ENCODE results near the gene GMFB. TPM values are rescaled to one million over a fixed set of nuclear protein-coding genes. Genes with fewer than 3 reads are reported as not detected.
"Not testable (repeated sequence)": the region's sequence is repeated elsewhere in the genome, so short reads cannot be mapped to it uniquely, and the experiment has no call there.

GMFB gene
- total RNA-seq, 1 experiment from 2014 or later: 61.7 TPM

DNA sequence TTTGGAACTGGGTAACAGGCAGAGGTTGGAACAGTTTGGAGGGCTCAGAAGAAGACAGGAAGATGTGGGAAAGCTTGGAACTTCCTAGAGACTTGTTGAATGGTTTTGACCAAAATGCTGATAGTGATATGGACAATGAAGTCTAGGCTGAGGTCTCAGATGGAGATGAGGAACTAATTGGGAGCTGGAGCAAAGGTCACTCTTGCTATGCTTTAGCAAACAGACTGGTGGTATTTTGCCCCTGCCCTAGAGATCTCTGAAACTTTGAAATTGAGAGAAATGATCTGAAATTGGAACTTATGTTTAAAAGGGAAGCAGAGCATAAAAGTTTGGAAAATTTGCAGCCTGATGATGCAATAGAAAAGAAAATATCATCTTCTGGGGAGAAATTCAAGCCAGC, 30.2 kb downstream of the GMFB start:
- DNase-seq (ENCODE audit: low spot score): not testable (repeated sequence)

- no peak for DNase-seq (ENCODE audit: low spot score)
Measured at GRCh38 chr14:54457609-54457996, 31.2 kb downstream of the GMFB start.

GRCh38 chr14:54456820-54457608, 31.8 kb downstream of the GMFB start:
- not testable (repeated sequence) for DNase-seq (ENCODE audit: low spot score)

GRCh38 chr14:54455363-54455762, 33.4 kb downstream of the GMFB start:
- DNase-seq (ENCODE audit: low spot score): no peak

- DNase-seq (ENCODE audit: low spot score): not testable (repeated sequence)
Measured at GRCh38 chr14:54453990-54454389, 34.8 kb downstream of the GMFB start.

DNA sequence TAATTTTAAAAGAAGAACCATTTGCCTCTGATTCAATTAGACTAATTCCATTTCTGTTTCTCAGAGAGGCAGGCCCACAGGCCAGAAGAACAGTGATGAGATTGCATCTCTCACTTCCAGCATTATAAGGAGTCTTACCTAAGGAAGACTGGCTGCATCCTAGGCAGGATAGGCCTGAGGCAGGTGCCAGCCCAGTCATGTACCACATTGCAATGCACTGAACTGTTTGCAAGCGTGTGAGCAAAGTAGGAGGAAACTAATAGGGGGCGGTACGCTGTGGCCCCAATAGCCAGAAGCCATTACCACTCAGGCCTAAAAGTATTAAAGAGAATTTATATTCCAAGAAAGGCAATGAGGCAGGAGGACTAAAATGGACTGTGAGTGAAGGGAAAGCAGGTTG, 35.5 kb downstream of the GMFB start:
- no peak for DNase-seq (ENCODE audit: low spot score)

- no peak for DNase-seq (ENCODE audit: low spot score)
Measured at GRCh38 chr14:54451961-54452360, 36.8 kb downstream of the GMFB start.

- no peak for DNase-seq (ENCODE audit: low spot score)
Measured at GRCh38 chr14:54451121-54451601, 37.6 kb downstream of the GMFB start.

DNA sequence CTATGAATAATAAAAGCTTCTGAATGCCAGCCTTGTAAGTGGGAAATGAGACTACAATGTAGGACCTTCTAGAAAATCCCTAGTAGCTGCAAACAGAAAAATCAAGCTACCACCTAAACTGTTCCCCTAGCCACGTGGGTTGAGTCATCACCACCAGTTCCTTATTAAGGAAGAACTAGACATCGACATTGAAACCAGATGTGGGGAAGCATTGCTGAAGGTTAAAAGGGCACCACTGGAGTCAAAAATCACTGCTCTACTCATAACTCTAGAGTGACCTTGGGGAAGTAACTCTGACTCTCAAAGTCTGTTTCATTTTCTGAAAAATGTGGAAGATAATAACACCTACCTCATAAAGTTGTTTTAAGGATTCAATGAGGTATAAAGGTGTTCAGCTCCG, 38.2 kb downstream of the GMFB start:
- no peak for DNase-seq (ENCODE audit: low spot score)

DNA sequence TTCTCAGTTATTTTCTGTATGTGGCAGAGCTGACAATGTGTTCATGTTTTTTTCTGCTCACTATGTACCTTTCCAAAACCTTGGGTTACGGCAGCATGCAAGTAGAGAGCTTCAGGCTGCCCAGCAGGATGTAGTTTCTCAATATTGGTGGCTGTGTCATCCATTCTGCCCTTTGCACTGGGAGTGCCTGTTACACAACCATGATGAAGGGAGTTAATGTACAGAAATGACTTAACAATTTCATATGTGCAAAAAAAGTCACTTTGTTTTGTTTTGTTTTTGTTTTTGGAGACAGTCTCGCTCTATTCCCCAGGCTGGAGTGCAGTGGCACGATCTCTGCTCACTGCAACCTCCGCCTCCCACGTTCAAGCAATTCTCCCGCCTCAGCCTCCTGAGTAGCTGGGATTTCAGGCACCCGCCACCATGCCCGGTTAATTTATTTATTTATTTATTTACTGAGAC, 41.5 kb downstream of the GMFB start:
- DNase-seq (ENCODE audit: low spot score): no peak

- no peak for DNase-seq (ENCODE audit: low spot score)
Measured at GRCh38 chr14:54446161-54446693, 42.6 kb downstream of the GMFB start.

GRCh38 chr14:54444681-54445080, 44.1 kb downstream of the GMFB start:
- DNase-seq (ENCODE audit: low spot score): no peak

- DNase-seq (ENCODE audit: low spot score): no peak
Measured at GRCh38 chr14:54443981-54444380, 44.8 kb downstream of the GMFB start.

GRCh38 chr14:54442961-54443360, 45.8 kb downstream of the GMFB start:
- DNase-seq (ENCODE audit: low spot score): not testable (repeated sequence)

- peak; percentile 84 for DNase-seq (ENCODE audit: low spot score)
Measured at GRCh38 chr14:54440873-54441868, 47.6 kb downstream of the GMFB start, which contains the start of gene CNIH1. Gene CNIH1, minus strand, starts transcription at chr14:54441374. Its CDS starts 47 bp downstream, at chr14:54441327.

DNA sequence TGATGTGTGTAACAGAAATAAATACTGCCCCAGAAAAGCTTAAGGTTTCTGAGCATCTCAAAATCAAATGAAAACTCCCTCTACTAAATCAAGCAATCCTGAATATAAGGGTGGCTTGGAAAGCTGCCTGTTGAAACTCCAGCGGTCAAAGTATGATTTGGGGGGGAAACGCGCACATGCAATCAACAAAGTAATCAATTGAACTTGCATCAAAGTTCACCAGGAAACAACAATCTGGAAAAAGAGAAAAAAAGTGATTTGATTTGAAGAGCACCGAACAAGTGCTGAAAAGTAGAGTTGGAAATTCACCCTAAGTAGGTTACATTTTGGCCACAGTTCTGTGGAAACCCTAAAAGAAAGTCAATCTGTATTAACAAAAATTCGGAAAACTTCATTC, 48.3 kb downstream of the GMFB start:
- no peak for DNase-seq (ENCODE audit: low spot score)

DNA sequence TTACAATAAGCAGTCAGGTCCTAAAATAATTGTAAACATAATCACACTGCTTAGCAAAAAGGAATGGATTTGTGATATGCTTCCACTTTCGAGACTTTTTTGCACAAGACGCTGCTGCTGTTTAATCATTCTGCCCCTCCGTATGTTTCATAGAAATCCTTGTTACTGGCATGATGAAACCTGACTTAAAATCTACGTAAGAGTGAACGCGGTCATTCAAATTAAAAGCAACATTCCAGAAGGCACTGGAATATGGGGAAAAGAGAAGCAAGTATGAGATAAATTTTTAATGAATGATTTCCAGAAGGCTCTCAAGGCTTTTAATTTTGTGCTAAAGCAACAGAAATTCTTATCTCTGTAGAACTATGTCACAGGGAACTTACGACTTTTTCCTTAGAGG, 48.7 kb downstream of the GMFB start:
- no peak for DNase-seq (ENCODE audit: low spot score)

- no peak for DNase-seq (ENCODE audit: low spot score)
Measured at GRCh38 chr14:54438703-54439102, 50.1 kb downstream of the GMFB start.

DNA sequence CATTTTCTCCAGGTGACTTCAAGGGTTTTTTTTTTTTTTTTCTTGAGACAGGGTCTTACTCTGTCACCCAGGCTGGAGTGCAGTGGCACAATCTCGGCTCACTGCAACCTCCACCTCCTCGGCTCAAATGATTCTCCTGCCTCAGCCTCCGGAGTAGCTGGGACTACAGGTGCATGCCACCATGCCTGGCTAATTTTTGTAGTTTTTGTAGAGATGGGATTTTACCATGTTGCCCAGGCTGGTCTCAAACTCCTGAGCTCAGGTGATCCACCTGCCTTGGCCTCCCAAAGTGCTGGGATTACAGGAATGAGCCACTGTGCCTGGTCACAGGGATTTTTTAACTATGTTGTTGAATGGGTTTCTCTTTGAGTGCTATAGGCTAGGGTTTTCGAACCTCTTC, 50.8 kb downstream of the GMFB start:
- DNase-seq (ENCODE audit: low spot score): not testable (repeated sequence)

DNA sequence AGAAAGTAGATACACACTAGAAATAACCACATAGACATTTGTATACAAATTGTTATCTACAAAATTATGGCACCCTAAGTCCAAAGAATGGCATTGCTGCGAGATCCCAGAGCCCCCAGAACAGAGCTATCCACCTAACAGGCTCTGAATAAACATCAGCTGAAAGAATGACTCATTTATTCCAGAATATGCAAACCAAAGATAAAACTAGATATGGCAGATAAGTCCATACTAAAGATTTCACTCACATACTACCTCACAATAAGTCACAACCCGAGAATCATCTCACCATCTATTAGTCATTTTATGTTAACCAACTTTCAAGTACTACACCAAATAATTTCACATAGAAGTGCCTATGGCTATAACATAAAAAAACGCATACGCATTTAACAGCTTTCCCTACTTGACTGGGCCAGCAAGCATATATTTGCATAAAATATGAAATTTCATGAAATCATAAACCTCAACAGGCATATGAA, 53.2 kb downstream of the GMFB start:
- peak; percentile 23 for DNase-seq (ENCODE audit: low spot score)

DNA sequence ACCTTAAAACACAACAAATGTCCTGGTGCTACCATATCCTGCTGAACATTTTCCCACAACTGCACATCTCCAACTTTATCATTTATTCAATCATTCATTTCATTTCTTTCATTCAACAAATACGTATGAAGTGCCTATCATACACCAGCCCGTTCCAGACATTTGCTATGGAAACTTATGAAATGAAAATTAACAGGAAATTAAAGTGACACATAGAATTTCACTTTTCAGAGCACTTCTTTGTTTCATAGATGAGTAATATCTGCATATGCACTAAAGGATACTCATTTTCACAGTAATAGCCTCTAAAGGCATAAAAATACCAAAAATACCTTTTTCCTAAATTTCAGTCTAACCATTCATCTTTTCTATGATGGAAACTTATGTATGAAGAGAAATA, 60.3 kb downstream of the GMFB start:
- no peak for DNase-seq (ENCODE audit: low spot score)

DNA sequence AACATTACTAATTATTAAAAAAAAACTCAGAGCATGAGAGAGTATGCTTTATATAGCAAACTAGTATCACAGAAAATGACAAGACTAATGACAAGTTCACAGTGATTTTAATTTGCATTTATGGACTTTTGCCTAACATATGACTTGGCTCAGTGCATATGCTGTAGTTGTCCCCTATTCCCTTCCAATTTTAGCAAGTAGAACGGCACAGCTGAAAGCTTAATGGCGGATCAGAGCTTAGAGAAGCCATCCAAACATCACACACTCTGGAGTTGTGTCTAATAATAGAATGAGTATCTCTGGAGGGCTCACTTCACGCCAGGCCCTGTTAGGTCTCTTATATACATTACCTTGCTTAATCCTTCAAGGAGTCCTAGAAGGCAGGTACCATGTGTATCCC, 60.9 kb downstream of the GMFB start:
- DNase-seq (ENCODE audit: low spot score): no peak
